Coronary artery (tissue), 2 donors: ENCODE data around the gene MYO7B.

Experiments used
- DNase-seq: peaks from one replicate; pipeline ENCODE4 v3.0.0-alpha.2; 2017; ENCODE audit warnings: low spot score
- H3K27ac ChIP-seq, 2 donors: fragments of 200-600 bp; sonication (generic); one replicate each; pipeline ENCODE4 v1.5.1; 2016 to 2019
- H3K4me3 ChIP-seq: fragments of 200-600 bp; sonication (generic); 2 replicates; pipeline ENCODE4 v1.5.1; 2016; ENCODE audit warnings: mild to moderate bottlenecking, moderate library complexity
- CTCF ChIP-seq: fragments of 200-600 bp; sonication (generic); IDR thresholded peaks from one replicate; pipeline ENCODE4 v1.5.1; 2019; ENCODE audit warnings: antibody characterized with exemption

The MYO7B gene

DNA sequence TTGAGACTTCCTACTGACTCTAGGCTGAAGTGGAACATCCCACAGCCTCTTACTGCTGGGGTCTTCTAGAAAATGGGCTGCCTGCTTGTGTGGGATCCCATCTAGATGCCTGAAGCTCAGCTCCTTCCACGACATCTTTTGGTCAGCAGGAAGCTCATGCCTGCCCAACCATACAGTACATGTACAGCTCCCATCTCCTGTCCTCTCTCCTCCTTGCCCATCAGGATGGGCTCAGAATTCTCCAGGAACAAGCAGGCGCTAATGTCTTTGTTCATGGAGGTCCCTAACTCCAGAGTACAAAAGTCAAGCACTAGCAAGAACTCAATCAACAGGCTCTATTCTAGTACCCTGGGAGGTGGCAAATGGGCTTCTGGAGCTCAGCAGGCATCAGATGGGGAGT lies 78.8 kb downstream of the MYO7B start:
- Histone ChIP-seq H3K4me3 (no peak overlapping the region), H3K27ac (no peak overlapping the region)
- TF ChIP-seq CTCF, result no peak
- no peak for DNase-seq

GRCh38 chr2:127614731-127615130 lies 79.2 kb downstream of the MYO7B start:
- DNase-seq, result no peak
- no peak overlapping the region for H3K4me3 ChIP-seq
- TF ChIP-seq CTCF, result no peak
- H3K27ac ChIP-seq, result no peak overlapping the region

DNA sequence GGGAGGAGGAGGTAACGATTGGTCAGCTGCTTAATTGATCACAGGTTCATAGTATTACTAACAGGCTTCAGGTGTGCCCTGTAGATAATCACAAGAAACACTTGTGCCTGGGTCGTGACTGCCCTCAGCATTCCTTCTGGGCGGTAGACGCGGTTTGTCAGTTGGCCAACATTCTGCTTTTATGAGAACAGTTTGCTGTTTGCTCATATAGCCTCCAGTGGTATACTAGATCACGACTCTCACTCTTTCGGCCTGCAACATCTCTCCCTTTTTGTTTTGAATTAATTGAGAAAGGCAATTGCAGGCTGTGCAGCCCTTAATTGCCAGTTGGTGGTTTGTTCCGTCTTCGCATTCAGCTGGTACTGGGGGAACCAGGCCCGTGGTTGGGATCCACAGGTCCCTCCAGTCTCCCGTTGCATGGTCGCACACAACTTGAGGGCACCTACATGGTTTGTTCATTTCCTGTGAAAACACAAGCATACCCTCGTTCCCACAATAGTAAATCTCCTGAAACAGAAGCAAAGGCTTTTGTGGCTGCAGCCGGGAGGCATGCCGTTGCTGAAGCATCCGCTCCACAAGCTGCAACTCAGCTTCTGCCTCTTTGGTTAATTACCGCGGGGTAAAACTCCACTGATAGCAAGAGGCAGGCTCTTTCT lies 80.2 kb downstream of the MYO7B start:
- Histone ChIP-seq H3K4me3 (no peak overlapping the region), H3K27ac (no peak overlapping the region)
- no peak for TF ChIP-seq CTCF
- DNase-seq, result peak; percentile 28

DNA sequence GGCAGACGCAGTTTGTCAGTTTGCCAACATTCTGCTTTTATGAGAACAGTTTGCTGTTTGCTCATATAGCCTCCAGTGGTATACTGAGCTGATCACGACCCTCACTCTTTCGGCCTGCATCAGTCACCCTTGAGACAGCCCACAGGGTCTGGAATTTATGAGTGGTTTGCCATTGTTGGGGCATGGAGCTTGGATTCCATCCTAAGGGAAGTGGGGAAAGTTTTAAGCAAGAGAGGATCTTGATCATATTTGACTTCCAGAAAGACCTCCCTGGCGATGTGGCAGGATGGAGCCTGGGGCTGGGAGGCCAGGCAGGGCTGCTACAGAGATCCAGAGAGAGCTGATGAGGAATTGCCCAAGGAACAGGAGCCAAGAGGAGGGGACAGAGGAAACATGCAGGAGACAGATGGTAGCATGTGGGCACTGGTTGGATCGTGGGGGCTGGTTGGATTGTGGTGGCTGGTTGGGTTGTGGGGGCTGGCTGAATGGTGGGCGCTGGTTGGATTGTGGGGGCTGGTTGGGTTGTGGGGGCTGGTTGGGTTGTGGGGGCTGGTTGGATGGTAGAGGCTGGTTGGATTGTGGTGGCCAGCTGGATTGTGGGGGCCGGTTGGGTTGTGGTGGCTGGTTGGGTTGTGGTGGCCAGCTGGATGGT lies 83.2 kb downstream of the MYO7B start:
- peak; percentile 41 for DNase-seq
- Histone ChIP-seq H3K4me3 (no peak overlapping the region), H3K27ac (no peak overlapping the region)
- TF ChIP-seq CTCF, result no peak

GRCh38 chr2:127619203-127619590 lies 83.7 kb downstream of the MYO7B start:
- H3K27ac ChIP-seq, result no peak overlapping the region
- H3K4me3 ChIP-seq, result no peak overlapping the region
- no peak for TF ChIP-seq CTCF
- DNase-seq, result peak; percentile 40

DNA sequence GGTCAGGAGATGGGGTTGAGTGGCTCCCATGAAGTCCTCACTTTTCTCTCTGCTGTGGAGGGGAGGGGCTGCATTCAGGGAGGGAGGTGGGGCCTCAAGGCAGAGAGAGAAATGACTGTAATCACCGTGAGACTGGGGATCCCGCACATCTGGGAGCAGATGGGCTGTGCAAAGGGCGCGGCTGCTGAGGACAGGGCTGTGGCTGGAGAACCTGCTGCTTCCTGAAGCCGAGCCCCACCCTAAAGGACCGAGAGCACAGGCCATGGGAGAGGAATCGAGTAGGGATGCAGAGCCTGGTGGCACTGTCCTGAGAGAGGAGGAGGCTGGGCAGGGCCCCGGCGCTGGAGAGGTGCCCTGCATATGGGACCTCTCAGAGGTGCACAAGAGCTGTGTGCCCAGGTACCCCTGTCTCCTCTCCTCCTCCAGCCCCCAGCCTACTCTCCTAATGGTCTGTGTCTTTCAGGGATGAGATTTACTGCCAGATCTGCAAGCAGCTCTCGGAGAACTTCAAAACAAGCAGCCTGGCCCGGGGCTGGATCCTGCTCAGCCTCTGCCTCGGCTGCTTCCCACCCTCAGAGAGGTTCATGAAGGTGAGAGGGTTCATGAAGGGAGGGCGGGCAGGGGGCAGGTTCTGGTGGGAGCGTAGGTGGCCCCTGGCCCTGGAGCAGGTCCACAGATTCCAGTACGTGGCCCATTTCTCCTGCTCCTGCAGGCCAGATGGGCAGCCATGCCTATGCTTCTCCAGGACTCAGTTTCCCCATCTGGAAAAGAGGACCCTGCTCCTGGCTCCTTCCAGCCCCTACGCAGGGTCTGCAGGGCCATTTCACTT lies 84.6 kb downstream of the MYO7B start:
- TF ChIP-seq CTCF, result no peak
- Histone ChIP-seq H3K27ac (no peak overlapping the region), H3K4me3 (no peak overlapping the region)
- peak; percentile 65 for DNase-seq
